Stimulated activated CD4-positive, alpha-beta T cell treated with anti-CD3 and anti-CD28 coated beads, Interleukin-4, amount 100 ng/mL, for 24 hours (primary cell): ENCODE results near the gene HIC2.
"Not testable (repeated sequence)": the region's sequence is repeated elsewhere in the genome, so short reads cannot be mapped to it uniquely, and the experiment has no call there.

Source experiments
- DNase-seq: peaks from one replicate; pipeline ENCODE4 v3.0.0-alpha.2; 2020

Gene HIC2

GRCh38 chr22:21417227-21417746 lies at the start of gene HIC2:
Gene HIC2 (plus strand): TSS chr22:21417371. CDS start chr22:21442832, 25,461 bp downstream.
- DNase-seq, result not testable (repeated sequence)

GRCh38 chr22:21368603-21369310 lies 48.4 kb upstream of the HIC2 start:
- DNase-seq, result not testable (repeated sequence)

GRCh38 chr22:21375880-21376279 lies 41.3 kb upstream of the HIC2 start:
- not testable (repeated sequence) for DNase-seq

- DNase-seq, result not testable (repeated sequence)
Observed at GRCh38 chr22:21383701-21384467, 33.3 kb upstream of the HIC2 start, which contains the start of gene RIMBP3B. Gene RIMBP3B (plus strand): TSS chr22:21383751. CDS start chr22:21383859, 108 bp downstream.

- DNase-seq, result not testable (repeated sequence)
Observed at GRCh38 chr22:21384468-21385357, 32.5 kb upstream of the HIC2 start.

GRCh38 chr22:21389480-21389879 lies 27.7 kb upstream of the HIC2 start:
- DNase-seq, result not testable (repeated sequence)

- DNase-seq, result not testable (repeated sequence)
Observed at GRCh38 chr22:21390013-21390412, 27.2 kb upstream of the HIC2 start.

- DNase-seq, result not testable (repeated sequence)
Observed at GRCh38 chr22:21394613-21395012, 22.6 kb upstream of the HIC2 start.

- not testable (repeated sequence) for DNase-seq
Observed at GRCh38 chr22:21401197-21401969, 15.8 kb upstream of the HIC2 start.

GRCh38 chr22:21402763-21403314 lies 14.3 kb upstream of the HIC2 start:
- not testable (repeated sequence) for DNase-seq

- DNase-seq, result not testable (repeated sequence)
Observed at GRCh38 chr22:21407139-21407538, 10.0 kb upstream of the HIC2 start.

- not testable (repeated sequence) for DNase-seq
Observed at GRCh38 chr22:21407792-21408191, 9.4 kb upstream of the HIC2 start.

- not testable (repeated sequence) for DNase-seq
Observed at GRCh38 chr22:21416375-21416774, 796 bp upstream of the HIC2 start.

GRCh38 chr22:21417853-21418252 lies 682 bp downstream of the HIC2 start:
- DNase-seq, result peak; percentile 10

GRCh38 chr22:21418974-21419638 lies 1.9 kb downstream of the HIC2 start:
- DNase-seq, result not testable (repeated sequence)

GRCh38 chr22:21420180-21420763 lies 3.1 kb downstream of the HIC2 start:
- not testable (repeated sequence) for DNase-seq

- DNase-seq, result not testable (repeated sequence)
Observed at GRCh38 chr22:21424084-21424709, 7.0 kb downstream of the HIC2 start.

- DNase-seq, result not testable (repeated sequence)
Observed at GRCh38 chr22:21434378-21435233, 17.4 kb downstream of the HIC2 start.
